AG04450 (cell line): Measurements from ENCODE around the gene FGD5. TPM values are rescaled to one million over a fixed set of nuclear protein-coding genes. Genes with fewer than 3 reads are reported as not detected.

Source experiments
- CTCF ChIA-PET: fragments of 300-600, 350-600 bp; formaldehyde crosslinking; extraction: SDS; loops from one replicate; lab custom pipeline; 2022; ENCODE audit warnings: antibody characterized with exemption, inconsistent platforms; lab: Charles Lee
- POLR2A ChIA-PET: fragments of 350-600 bp; formaldehyde crosslinking; extraction: SDS; loops from one replicate; lab custom pipeline; 2021; ENCODE audit warnings: antibody characterized with exemption, inconsistent platforms; lab: Yijun Ruan, JAX
- DNase-seq: peaks from one replicate; pipeline ENCODE4 v3.0.0-alpha.2; 2011; ENCODE audit warnings: low read depth, low spot score
- H3K27ac ChIP-seq: one replicate; pipeline ENCODE4 v1.5.1; 2012; ENCODE audit warnings: low read depth, low read length, control low read depth
- H3K27me3 ChIP-seq: one replicate; pipeline ENCODE4 v1.6.0; 2012; ENCODE audit warnings: low read length; ENCODE audit not compliant: control insufficient read depth, insufficient read depth
- H3K4me3 ChIP-seq: 2 replicates; pipeline ENCODE4 v1.5.1; 2011; ENCODE audit warnings: mild to moderate bottlenecking, low read depth, low read length, control low read depth
- H3K9me3 ChIP-seq: 2 replicates; pipeline ENCODE4 v1.5.1; 2012; ENCODE audit warnings: low read length; ENCODE audit not compliant: control insufficient read depth, insufficient read depth
- polyA plus RNA-seq: library from polyadenylated mRNA; depleted of rRNA; stranded (reverse); fragments of >200 nt; gene quantifications from 2 replicates; pipeline ENCODE4 v1.2.3, GENCODE V29; 2011
- TF ChIP-seq, protein P1 (sequence below): IDR thresholded peaks from 2 replicates; pipeline ENCODE4 v1.5.1; 2011; ENCODE audit warnings: low read depth, low read length, control low read depth, inconsistent platforms

The FGD5 gene
- polyA plus RNA-seq, 1 experiment: not detected

DNA sequence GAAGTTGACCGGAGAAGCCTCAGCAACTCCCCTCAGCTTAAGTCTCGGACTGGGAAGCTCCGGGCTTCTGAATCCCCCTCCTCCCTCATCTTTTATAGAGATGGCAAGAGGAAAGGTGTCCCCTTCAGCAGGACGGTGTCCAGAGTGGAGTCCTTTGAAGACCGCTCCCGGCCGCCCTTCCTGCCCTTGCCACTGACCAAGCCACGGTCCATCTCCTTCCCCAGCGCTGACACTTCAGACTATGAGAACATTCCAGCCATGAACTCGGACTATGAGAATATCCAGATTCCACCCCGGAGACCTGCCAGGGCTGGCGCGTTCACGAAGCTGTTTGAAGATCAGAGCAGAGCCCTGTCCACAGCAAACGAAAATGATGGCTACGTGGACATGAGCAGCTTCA is 2.4 kb downstream of the FGD5 start:
- CTCF ChIA-PET: no interaction called here
- TF ChIP-seq, protein P1, sequence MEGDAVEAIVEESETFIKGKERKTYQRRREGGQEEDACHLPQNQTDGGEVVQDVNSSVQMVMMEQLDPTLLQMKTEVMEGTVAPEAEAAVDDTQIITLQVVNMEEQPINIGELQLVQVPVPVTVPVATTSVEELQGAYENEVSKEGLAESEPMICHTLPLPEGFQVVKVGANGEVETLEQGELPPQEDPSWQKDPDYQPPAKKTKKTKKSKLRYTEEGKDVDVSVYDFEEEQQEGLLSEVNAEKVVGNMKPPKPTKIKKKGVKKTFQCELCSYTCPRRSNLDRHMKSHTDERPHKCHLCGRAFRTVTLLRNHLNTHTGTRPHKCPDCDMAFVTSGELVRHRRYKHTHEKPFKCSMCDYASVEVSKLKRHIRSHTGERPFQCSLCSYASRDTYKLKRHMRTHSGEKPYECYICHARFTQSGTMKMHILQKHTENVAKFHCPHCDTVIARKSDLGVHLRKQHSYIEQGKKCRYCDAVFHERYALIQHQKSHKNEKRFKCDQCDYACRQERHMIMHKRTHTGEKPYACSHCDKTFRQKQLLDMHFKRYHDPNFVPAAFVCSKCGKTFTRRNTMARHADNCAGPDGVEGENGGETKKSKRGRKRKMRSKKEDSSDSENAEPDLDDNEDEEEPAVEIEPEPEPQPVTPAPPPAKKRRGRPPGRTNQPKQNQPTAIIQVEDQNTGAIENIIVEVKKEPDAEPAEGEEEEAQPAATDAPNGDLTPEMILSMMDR: no peak
- Histone ChIP-seq H3K9me3 (no peaks in the 10 kb centered on the region), H3K4me3 (no peak overlapping the region), H3K27ac (no peak overlapping the region), H3K27me3 (peaks cover 3% of the 10 kb centered on the region)
- POLR2A ChIA-PET: no interaction called here
- DNase-seq: no peak

DNA sequence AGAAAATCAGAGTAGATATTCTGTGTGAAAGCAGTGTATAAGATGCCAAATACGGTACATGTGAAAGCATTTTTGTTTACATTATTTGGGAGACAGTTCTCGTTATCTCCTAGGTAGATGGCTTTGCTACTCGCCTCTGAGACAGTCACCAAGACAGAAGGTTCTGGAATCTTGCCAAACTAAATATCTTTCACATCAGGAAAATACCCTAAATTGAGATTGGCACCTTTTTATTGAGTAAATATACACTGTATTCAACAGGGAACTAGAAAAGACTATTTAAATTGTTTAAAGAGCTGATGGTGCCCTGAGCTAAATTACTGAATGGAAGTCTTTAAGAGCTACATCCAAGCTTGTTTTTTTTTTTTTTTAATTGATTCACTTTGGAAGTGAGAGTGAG is 3.4 kb downstream of the FGD5 start:
- ChIA-PET CTCF (no interaction called here), POLR2A (no interaction called here)
- TF ChIP-seq, protein P1: no peak
- no peak overlapping the region for H3K27ac ChIP-seq
- H3K9me3 ChIP-seq: no peaks in the 10 kb centered on the region
- no peak for DNase-seq
- H3K27me3 ChIP-seq: peaks cover 3% of the 10 kb centered on the region
- no peak overlapping the region for H3K4me3 ChIP-seq

DNA sequence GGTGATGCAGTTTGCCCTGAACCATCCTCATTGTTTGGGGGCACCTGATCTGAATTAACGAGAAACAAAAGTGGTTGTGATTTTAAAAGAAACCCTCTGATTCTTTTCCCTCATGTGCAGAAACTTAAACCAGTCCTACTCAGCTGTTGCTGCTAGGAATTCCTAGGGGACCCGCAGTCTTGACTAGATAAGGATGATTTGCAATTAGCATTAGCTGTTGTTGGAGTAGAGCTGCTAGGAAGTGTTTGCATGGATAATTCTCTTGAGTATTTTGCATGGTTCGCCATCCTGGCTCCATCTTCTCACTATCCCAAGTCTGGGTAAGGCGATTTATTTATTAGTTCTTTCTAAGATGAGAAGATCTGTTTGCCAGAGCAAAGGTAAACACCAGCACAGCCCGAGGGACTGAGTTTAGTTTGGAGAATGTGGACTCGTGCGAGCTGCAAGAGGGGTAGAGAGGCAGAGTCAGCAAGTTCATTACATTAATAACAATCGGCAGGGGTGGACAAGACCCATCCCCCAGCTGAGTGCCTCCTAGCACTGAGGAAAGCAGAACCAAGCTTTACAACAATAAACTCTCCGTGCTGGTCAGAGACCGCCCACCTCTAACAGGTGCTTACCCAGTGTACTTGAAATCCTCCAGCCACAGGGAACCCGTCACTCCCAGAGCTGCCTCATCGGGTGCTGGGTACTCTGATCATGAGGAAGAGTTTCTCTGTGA is 4.1 kb downstream of the FGD5 start:
- CTCF ChIA-PET: no interaction called here
- DNase-seq: no peak
- Histone ChIP-seq H3K4me3 (no peak overlapping the region), H3K27me3 (peaks cover 3% of the 10 kb centered on the region), H3K9me3 (no peaks in the 10 kb centered on the region), H3K27ac (no peak overlapping the region)
- POLR2A ChIA-PET: no interaction called here
- TF ChIP-seq, protein P1: no peak

DNA sequence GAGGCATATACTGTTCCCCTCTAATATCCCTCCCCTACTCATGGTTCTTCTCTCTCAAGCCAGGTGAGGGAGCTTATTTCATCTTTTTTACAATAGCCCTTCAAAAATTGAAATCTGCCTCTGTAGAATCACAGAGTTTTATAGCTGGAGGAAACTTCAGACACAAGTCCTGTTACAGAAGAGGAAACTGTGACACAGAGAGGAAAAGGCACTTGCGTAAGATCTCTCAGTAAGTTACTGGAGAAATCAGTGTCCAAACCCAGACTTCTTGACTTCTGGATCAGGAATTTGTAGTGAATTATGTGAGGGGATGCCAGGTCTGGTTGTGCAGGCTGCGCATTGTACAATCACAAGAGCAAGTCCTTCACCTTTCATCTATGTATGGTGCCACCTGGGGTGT is 4.6 kb downstream of the FGD5 start:
- H3K27ac ChIP-seq: no peak overlapping the region
- TF ChIP-seq, protein P1: no peak
- peaks cover 6% of the 10 kb centered on the region for H3K27me3 ChIP-seq
- no peaks in the 10 kb centered on the region for H3K9me3 ChIP-seq
- ChIA-PET POLR2A (no interaction called here), CTCF (no interaction called here)
- H3K4me3 ChIP-seq: no peak overlapping the region
- no peak for DNase-seq

DNA sequence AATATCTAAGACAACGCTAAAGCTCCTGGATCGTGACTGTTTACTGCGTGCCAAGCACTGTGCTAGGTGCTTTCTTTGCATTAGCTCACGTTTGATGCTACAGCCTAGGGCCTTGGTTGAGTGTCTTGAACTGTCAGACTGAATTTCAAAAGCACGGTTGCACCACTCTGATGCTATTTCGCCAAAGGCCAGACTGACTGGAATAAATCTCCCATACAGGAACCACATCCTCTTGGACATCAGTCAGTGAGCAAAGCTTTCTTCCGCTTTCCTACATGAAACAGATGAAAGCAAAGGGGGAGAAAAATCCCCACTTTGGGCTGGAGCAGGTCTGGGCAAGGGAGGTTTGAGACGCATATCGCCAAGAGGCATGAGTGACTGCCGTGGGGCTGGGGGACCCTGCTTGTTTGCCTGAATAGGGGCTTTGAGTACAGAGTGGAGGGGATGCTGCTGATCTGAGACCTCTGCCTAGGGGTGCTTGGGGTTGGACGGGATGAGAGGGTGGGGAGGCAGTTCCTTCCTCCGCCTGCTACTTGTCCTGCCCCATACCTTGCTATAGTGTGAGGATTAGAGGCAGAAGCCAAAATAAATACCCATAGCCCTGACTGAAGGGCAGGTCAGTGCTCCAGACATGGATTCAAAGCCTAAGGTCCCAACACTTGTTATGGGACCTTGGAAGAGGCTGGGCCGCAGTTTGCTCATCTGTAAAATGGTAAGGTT is 5.3 kb downstream of the FGD5 start:
- ChIA-PET POLR2A (no interaction called here), CTCF (no interaction called here)
- no peak overlapping the region for H3K27ac ChIP-seq
- no peak overlapping the region for H3K4me3 ChIP-seq
- TF ChIP-seq, protein P1: no peak
- DNase-seq: no peak
- H3K27me3 ChIP-seq: peaks cover 6% of the 10 kb centered on the region
- no peaks in the 10 kb centered on the region for H3K9me3 ChIP-seq
